ENCODE measurements around the gene SMOC2.
"Not testable (repeated sequence)": the region's sequence is repeated elsewhere in the genome, so short reads cannot be mapped to it uniquely, and the experiment has no call there.

Gene SMOC2

GRCh38 chr6:168546151-168546550 lies 105.2 kb downstream of the SMOC2 start:
- no peak for DNase-seq

GRCh38 chr6:168546730-168547129 lies 105.7 kb downstream of the SMOC2 start:
- no peak for DNase-seq

GRCh38 chr6:168550326-168550725 lies 109.3 kb downstream of the SMOC2 start:
- DNase-seq = no peak

GRCh38 chr6:168554472-168554871 lies 113.5 kb downstream of the SMOC2 start:
- DNase-seq = no peak

GRCh38 chr6:168554898-168555617 lies 114.1 kb downstream of the SMOC2 start:
- DNase-seq = no peak

- no peak for DNase-seq
These were observed 114.8 kb downstream of the SMOC2 start for GRCh38 chr6:168555618-168556273.

- DNase-seq = no peak
These were observed 116.5 kb downstream of the SMOC2 start for GRCh38 chr6:168557512-168557911.

GRCh38 chr6:168558686-168559085 lies 117.7 kb downstream of the SMOC2 start:
- no peak for DNase-seq

- DNase-seq = no peak
These were observed 118.7 kb downstream of the SMOC2 start for GRCh38 chr6:168559574-168560098.

- DNase-seq = no peak
These were observed 119.1 kb downstream of the SMOC2 start for GRCh38 chr6:168560126-168560525.

GRCh38 chr6:168562576-168563151 lies 121.7 kb downstream of the SMOC2 start:
- no peak for DNase-seq

- no peak for DNase-seq
These were observed 122.7 kb downstream of the SMOC2 start for GRCh38 chr6:168563656-168564055.

GRCh38 chr6:168565112-168565511 lies 124.1 kb downstream of the SMOC2 start:
- DNase-seq = no peak

- DNase-seq = no peak
These were observed 129.2 kb downstream of the SMOC2 start for GRCh38 chr6:168570211-168570610.

GRCh38 chr6:168571268-168571667 lies 130.3 kb downstream of the SMOC2 start:
- DNase-seq = no peak

- DNase-seq = not testable (repeated sequence)
These were observed 132.4 kb downstream of the SMOC2 start for GRCh38 chr6:168573276-168573835.

GRCh38 chr6:168574075-168574698 lies 133.2 kb downstream of the SMOC2 start:
- DNase-seq = no peak

GRCh38 chr6:168574699-168575195 lies 133.8 kb downstream of the SMOC2 start:
- DNase-seq = no peak

- DNase-seq = no peak
These were observed 134.5 kb downstream of the SMOC2 start for GRCh38 chr6:168575346-168576098.

GRCh38 chr6:168576388-168576787 lies 135.4 kb downstream of the SMOC2 start:
- DNase-seq = no peak

GRCh38 chr6:168577496-168577895 lies 136.5 kb downstream of the SMOC2 start:
- DNase-seq = no peak

- no peak for DNase-seq
These were observed 137.1 kb downstream of the SMOC2 start for GRCh38 chr6:168578036-168578435.
